HepG2 (cell line): ENCODE measurements around the gene CCDC33. TPM values are rescaled to one million over a fixed set of nuclear protein-coding genes. Genes with fewer than 3 reads are reported as not detected.

Experiments
- FOXA3 ChIP-seq: IDR thresholded peaks from 2 replicates; pipeline ENCODE4 v1.6.1; 2016; ENCODE audit warnings: missing genetic modification reagents, missing compliant biosample characterization
- HDAC6 ChIP-seq: fragments of 200-600 bp; sonication (generic); IDR thresholded peaks from 2 replicates; pipeline ENCODE4 v1.7.0; 2017; ENCODE audit warnings: mild to moderate bottlenecking, antibody characterized with exemption, low read length, low read depth
- ISL2 ChIP-seq: sonication (generic); formaldehyde crosslinking; IDR thresholded peaks from 2 replicates; pipeline ENCODE4 v1.5.0; 2020; ENCODE audit warnings: missing genetic modification reagents
- MEIS1 ChIP-seq: sonication (generic); formaldehyde crosslinking; IDR thresholded peaks from 2 replicates; pipeline ENCODE4 v1.9.0; 2021; ENCODE audit warnings: mild to moderate bottlenecking, missing genetic modification reagents, moderate library complexity, borderline replicate concordance
- MTA1 ChIP-seq: sonication (generic); formaldehyde crosslinking; IDR thresholded peaks from 2 replicates; pipeline ENCODE4 v1.4.0; 2020; ENCODE audit warnings: missing genetic modification reagents, mild to moderate bottlenecking, borderline replicate concordance
- NONO ChIP-seq, 2 experiments: fragments of 450-650 bp in 1 of 2; sonication (generic) in 1 of 2; formaldehyde crosslinking in 1 of 2; IDR thresholded peaks in 1 of 2; conservative IDR thresholded peaks in 1 of 2; 2 replicates each; pipeline versions ENCODE4 v1.6.1 to v1.8.0; 2017 to 2022; ENCODE audit warnings: mild to moderate bottlenecking in 1 of 2, missing genetic modification reagents in 1 of 2, moderate library complexity in 1 of 2
- NRL ChIP-seq: sonication (generic); formaldehyde crosslinking; IDR thresholded peaks from 2 replicates; pipeline ENCODE4 v1.5.0; 2020; ENCODE audit warnings: missing genetic modification reagents, mild to moderate bottlenecking, moderate library complexity, borderline replicate concordance
- PCBP1 ChIP-seq: fragments of 200-400 bp; formaldehyde crosslinking; IDR thresholded peaks from 2 replicates; pipeline ENCODE4 v1.6.1; 2017; ENCODE audit warnings: mild to moderate bottlenecking, low read depth, low read length, borderline replicate concordance
- POLR2A ChIP-seq, 2 experiments: IDR thresholded peaks; 2 replicates each; pipeline ENCODE4 v1.6.1; 2011; ENCODE audit warnings: low read depth in 2 of 2, low read length in 2 of 2, mild to moderate bottlenecking in 1 of 2, moderate library complexity in 1 of 2; ENCODE audit not compliant: insufficient read depth in 1 of 2
- RBAK ChIP-seq: sonication (generic); formaldehyde crosslinking; IDR thresholded peaks from 2 replicates; pipeline ENCODE4 v1.5.1; 2020; ENCODE audit warnings: mild to moderate bottlenecking, missing genetic modification reagents
- SALL1 ChIP-seq: sonication (generic); formaldehyde crosslinking; IDR thresholded peaks from 2 replicates; pipeline ENCODE4 v1.8.0; 2022; ENCODE audit warnings: mild to moderate bottlenecking, missing genetic modification reagents
- SNRNP70 ChIP-seq: fragments of 200-400 bp; formaldehyde crosslinking; IDR thresholded peaks from 2 replicates; pipeline ENCODE4 v1.6.1; 2017; ENCODE audit warnings: mild to moderate bottlenecking, low read depth, low read length, moderate library complexity
- SOX13 ChIP-seq, 3 experiments: fragments of 450-650 bp in 1 of 3; sonication (generic) in 1 of 3; formaldehyde crosslinking in 1 of 3; IDR thresholded peaks in 2 of 3; conservative IDR thresholded peaks in 1 of 3; 2 replicates each; pipeline versions ENCODE4 v1.5.0 to v1.6.1; 2016 to 2020; ENCODE audit warnings: antibody characterized with exemption in 1 of 3, mild to moderate bottlenecking in 1 of 3, missing compliant biosample characterization in 1 of 3, missing genetic modification reagents in 1 of 3, moderate library complexity in 1 of 3
- SP4 ChIP-seq: sonication (generic); formaldehyde crosslinking; IDR thresholded peaks from 2 replicates; pipeline ENCODE4 v1.8.1; 2023; ENCODE audit warnings: mild to moderate bottlenecking, missing genetic modification reagents
- TBL1XR1 ChIP-seq: fragments of 150-350 bp; IDR thresholded peaks from 2 replicates; pipeline ENCODE4 v1.6.1; 2014; ENCODE audit warnings: borderline replicate concordance, low read length; ENCODE audit not compliant: partially characterized antibody
- THAP11 ChIP-seq: IDR thresholded peaks from 2 replicates; pipeline ENCODE4 v1.6.1; 2016; ENCODE audit warnings: missing biosample characterization, missing genetic modification reagents
- U2AF1 ChIP-seq: fragments of 200-400 bp; formaldehyde crosslinking; optimal IDR thresholded peaks from 2 replicates; pipeline ENCODE3; 2017; ENCODE audit warnings: mild to moderate bottlenecking, low read depth, low read length
- ZEB1 ChIP-seq: IDR thresholded peaks from 2 replicates; pipeline ENCODE4 v1.6.1; 2012; ENCODE audit warnings: mild to moderate bottlenecking, low read depth, inconsistent platforms; ENCODE audit not compliant: insufficient replicate concordance
- ZNF180 ChIP-seq: sonication (generic); formaldehyde crosslinking; IDR thresholded peaks from 2 replicates; pipeline ENCODE4 v1.4.0; 2020; ENCODE audit warnings: low read depth, missing genetic modification reagents, borderline replicate concordance
- ZNF335 ChIP-seq: sonication (generic); formaldehyde crosslinking; IDR thresholded peaks from 2 replicates; pipeline ENCODE4 v1.4.0; 2020; ENCODE audit warnings: missing genetic modification reagents
- ZNF543 ChIP-seq: sonication (generic); formaldehyde crosslinking; IDR thresholded peaks from 2 replicates; pipeline ENCODE4 v1.4.0; 2020; ENCODE audit warnings: mild to moderate bottlenecking, missing genetic modification reagents
- ZNF891 ChIP-seq: sonication (generic); formaldehyde crosslinking; IDR thresholded peaks from 2 replicates; pipeline ENCODE4 v1.5.0; 2020; ENCODE audit warnings: mild to moderate bottlenecking, missing genetic modification reagents
- ZSCAN30 ChIP-seq: sonication (generic); formaldehyde crosslinking; IDR thresholded peaks from 2 replicates; pipeline ENCODE4 v1.5.0; 2020; ENCODE audit warnings: mild to moderate bottlenecking, missing genetic modification reagents
- polyA plus RNA-seq, 8 experiments: library from polyadenylated mRNA; depleted of rRNA in 3 of 8; stranded (reverse) in 7 of 8; unstranded in 1 of 8; fragments of >200 nt; fragmentation: Illumina TruSeq in 4 of 8; extraction: Trizol in 4 of 8; gene quantifications; 2 replicates each; pipeline versions ENCODE4 v1.2.1 to v1.2.3, GENCODE V29; 2011 to 2016; ENCODE audit warnings: low read depth in 4 of 8, missing spikeins in 1 of 8, mixed read lengths in 1 of 8; ENCODE audit not compliant: insufficient read depth in 1 of 8
- total RNA-seq, 5 experiments: library from RNA; depleted of rRNA; stranded (reverse); fragments of >200 nt; fragmentation: Illumina TruSeq; extraction: Trizol; gene quantifications; 2 replicates each; pipeline ENCODE4 v1.2.3, GENCODE V29; 2016; ENCODE audit warnings: low read depth in 1 of 5
- TF ChIP-seq, protein P1 (sequence below): sonication (generic); formaldehyde crosslinking; IDR thresholded peaks from 2 replicates; pipeline ENCODE4 v1.4.0; 2020; ENCODE audit warnings: mild to moderate bottlenecking, missing genetic modification reagents

Gene CCDC33
- total and polyA plus RNA-seq, 2 of the 13 experiments (the other 11 are each of a cell fraction or from before 2014, with no cell fraction given): 0.30 TPM; not detected in 1

DNA sequence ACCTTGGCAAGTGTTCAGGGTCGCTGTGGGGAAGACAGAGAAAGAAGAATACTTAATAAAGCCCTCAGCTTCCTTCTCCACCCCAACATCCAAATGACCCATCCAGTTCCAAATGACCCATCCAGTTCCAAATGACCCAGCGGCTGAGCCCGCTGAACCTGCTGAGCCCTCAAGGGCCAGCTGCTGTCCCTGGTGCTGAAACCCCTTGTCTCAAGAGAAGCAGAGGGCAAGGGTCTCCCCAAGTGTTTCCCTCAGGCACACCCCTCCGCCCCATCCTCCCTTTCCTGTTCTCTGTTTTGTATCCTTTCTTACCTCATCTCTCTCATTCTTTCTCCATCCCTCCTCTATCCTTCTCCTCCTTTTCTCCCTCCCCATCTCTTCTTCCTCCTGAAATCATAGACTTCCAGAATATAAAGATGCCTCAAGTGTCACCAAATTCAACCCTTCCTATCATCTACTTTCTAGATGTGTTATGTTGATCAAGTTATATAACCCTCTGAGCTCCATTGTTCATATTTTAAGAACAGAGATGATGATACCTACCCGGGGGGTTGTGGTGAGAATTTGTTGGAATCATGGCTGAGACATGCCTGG lies 29.0 kb downstream of the CCDC33 start (continued):
- TF ChIP-seq NONO (IDR thresholded peaks at IDR 0.05) (no peak), NONO (CRISPR knock-in tag; conservative IDR thresholded peaks at IDR 0.05) (no peak), POLR2A (IDR thresholded peaks at IDR 0.05; ENCODE audit: insufficient read depth in 1 of 2, low read depth in 2 of 2, low read length in 2 of 2) (no peak), PCBP1 (no peak), THAP11 (CRISPR knock-in tag) (no peak), TBL1XR1 (no peak), ZNF543 (CRISPR knock-in tag) (no peak), ZEB1 (no peak), ZNF335 (CRISPR knock-in tag) (no peak), SALL1 (CRISPR knock-in tag) (peak; percentile 46), NRL (CRISPR knock-in tag) (no peak), ZNF180 (CRISPR knock-in tag) (no peak), ZSCAN30 (no peak), ZNF891 (CRISPR knock-in tag) (no peak), ISL2 (CRISPR knock-in tag) (no peak), SNRNP70 (no peak), U2AF1 (no peak), RBAK (CRISPR knock-in tag) (no peak), MTA1 (no peak), MEIS1 (CRISPR knock-in tag) (no peak), SP4 (CRISPR knock-in tag) (no peak), HDAC6 (no peak), FOXA3 (CRISPR knock-in tag) (no peak), SOX13 (IDR thresholded peaks at IDR 0.05) (no peak), SOX13 (CRISPR knock-in tag; conservative IDR thresholded peaks at IDR 0.05 in 1 of 2, IDR thresholded peaks at IDR 0.05 in 1 of 2) (no peak)
- TF ChIP-seq, protein P1, sequence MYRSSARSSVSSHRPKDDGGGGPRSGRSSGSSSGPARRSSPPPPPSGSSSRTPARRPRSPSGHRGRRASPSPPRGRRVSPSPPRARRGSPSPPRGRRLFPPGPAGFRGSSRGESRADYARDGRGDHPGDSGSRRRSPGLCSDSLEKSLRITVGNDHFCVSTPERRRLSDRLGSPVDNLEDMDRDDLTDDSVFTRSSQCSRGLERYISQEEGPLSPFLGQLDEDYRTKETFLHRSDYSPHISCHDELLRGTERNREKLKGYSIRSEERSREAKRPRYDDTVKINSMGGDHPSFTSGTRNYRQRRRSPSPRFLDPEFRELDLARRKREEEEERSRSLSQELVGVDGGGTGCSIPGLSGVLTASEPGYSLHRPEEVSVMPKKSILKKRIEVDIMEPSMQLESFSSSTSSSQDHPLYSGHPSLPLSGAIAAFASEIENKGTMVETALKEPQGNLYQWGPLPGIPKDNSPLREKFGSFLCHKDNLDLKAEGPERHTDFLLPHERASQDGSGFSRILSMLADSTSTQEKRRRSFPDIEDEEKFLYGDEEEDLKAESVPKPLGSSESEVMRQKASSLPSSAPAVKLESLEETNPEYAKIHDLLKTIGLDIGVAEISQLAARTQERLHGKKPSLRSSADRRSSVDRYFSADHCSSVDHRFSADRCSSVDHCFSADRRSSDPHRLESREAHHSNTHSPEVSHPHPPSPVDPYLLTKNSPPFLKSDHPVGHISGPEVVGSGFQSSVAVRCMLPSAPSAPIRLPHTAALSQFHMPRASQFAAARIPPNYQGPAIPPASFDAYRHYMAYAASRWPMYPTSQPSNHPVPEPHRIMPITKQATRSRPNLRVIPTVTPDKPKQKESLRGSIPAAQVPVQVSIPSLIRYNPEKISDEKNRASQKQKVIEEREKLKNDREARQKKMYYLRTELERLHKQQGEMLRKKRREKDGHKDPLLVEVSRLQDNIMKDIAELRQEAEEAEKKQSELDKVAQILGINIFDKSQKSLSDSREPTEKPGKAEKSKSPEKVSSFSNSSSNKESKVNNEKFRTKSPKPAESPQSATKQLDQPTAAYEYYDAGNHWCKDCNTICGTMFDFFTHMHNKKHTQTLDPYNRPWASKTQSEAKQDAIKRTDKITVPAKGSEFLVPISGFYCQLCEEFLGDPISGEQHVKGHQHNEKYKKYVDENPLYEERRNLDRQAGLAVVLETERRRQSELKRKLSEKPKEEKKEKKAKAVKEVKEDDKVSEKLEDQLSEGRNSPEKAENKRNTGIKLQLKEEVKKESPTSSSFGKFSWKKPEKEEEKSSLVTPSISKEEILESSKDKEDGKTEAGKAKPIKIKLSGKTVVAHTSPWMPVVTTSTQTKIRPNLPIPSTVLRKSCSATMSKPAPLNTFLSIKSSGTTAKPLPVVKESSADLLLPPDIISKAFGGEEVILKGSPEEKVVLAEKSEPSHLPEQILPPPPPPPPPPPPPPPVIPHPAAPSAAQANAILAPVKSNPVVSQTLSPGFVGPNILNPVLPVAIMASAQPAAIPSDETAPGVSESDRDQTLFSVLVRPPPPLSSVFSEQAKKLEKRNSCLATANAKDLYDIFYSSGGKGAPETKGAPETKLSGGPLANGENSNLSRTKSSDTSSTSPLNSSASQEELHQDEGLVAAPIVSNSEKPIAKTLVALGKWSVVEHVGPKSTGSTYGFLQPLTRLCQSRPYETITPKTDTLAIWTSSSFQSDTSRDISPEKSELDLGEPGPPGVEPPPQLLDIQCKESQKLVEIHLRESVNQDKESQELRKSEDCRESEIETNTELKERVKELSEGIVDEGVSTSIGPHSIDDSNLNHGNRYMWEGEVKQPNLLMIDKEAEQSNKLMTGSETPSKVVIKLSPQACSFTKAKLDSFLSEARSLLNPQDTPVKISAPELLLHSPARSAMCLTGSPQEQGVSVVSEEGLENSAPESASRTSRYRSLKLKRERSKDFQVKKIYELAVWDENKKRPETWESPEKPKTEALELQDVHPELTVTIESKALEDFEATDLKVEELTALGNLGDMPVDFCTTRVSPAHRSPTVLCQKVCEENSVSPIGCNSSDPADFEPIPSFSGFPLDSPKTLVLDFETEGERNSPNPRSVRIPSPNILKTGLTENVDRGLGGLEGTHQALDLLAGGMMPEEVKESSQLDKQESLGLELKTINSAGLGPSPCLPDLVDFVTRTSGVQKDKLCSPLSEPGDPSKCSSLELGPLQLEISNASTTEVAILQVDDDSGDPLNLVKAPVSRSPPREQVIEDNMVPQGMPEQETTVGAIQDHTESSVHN: no peak
